ENCODE data around the gene GRID2.
"Not testable (repeated sequence)": the region's sequence is repeated elsewhere in the genome, so short reads cannot be mapped to it uniquely, and the experiment has no call there.

GRID2 gene

GRCh38 chr4:92303621-92304027 lies at the start of gene GRID2:
GRID2 (plus strand) TSS chr4:92303966.
- peak; percentile 88 for DNase-seq

DNA sequence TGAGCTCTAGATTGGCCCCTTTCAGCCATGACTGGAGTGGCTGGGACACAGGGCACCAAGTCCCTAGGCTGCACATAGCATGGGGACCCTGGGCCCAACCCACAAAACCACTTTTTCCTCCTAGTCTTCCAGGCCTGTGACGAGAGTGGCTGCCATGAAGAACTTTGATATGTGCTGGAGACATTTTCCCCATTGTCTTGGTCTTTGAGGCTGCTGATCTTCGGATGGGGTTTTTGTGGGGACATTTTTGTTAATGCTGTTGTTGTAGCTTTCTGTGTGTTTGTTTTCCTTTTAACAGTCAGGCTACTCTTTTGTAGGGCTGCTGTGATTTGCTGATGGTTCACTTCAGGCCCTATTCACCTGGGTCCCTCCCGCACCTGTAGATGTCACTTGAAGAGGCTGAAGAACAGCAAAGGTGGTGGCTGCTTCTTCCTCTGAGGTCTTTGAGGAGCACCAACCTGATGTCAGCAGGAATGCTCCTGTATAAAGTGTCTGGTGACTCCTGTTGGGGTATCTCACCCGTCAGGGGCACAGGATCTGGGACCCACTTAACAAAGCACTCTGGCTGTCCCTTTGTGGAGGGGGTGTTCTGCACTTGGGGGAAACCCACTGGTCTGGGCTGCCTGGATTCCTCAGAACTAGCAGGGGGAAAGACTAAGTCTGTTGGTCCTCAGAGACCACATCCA lies 49.6 kb upstream of the GRID2 start:
- no peak for DNase-seq

DNA sequence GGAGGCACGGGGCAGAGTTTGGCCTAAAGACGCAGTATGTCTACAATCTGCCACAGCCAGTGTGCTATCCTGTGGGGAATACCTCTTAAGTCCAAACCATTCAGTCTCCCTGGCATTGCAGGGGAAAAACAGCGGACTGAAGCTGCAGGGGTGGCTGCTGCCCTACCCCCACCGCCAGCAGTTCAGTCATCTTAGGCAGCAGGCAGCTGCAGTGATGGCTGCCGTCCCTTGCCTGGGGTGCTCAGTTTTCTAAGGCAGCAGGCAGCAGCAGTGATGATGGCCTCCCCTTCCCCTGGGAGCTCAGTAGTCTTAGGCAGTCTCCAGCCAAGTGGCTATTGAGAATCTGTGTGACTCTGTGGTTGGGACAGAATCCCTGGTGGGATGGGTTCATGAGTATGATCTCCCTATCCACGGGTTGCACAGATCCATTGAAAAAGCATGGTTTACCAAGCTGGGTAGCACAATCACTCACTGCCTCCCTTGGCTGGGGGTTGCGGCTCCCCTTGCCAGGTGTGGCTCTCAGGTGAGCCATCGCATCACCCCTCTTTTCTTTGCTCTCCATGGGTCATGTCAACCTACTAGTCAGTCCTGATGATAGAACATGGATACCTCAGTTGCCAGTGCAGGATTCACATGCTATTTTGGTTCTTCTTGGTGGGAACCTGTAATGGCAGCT lies 48.9 kb upstream of the GRID2 start:
- no peak for DNase-seq

GRCh38 chr4:92255920-92256244 lies 47.9 kb upstream of the GRID2 start:
- DNase-seq = no peak

GRCh38 chr4:92257931-92258857 lies 45.6 kb upstream of the GRID2 start:
- no peak for DNase-seq

- no peak for DNase-seq
Measured at GRCh38 chr4:92261256-92261655, 42.5 kb upstream of the GRID2 start.

DNA sequence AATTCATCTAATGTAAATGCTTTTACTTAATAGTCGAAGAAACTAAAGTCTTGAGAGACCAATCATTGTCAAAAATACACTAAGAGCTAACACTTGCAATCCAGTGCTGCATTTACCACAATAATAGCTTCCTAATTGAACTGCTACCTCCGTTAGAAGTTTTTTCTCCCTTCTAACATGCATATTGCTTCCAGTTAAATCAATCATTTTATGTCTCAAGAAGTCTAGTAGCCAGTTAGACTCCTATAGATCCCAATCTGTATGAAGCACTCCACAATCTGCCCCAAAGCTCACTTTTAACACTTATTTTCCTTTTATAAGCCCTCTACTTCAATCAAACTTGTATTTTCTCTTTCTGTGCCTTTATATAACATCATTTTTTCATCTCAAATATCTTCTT lies 41.4 kb upstream of the GRID2 start:
- no peak for DNase-seq

GRCh38 chr4:92263010-92263409 lies 40.8 kb upstream of the GRID2 start:
- no peak for DNase-seq

DNA sequence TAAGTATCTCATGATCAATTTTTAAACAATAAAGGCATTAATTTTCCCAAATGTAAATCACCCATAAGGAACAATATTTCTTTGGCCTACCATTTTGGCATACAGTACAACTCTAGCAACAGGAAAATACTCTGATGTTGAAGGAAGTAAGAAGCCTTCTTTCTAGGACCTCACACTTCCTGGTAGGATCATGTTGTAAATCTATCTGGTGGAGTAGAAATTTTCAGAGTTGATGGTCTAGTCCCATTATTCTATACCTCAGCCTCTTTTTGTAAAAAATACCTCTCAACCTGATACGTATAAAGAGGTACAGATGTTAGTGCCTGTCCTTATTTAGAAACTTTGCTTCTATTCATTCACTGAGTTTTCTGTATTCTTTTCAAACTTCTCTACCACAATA lies 40.2 kb upstream of the GRID2 start:
- DNase-seq = no peak

DNA sequence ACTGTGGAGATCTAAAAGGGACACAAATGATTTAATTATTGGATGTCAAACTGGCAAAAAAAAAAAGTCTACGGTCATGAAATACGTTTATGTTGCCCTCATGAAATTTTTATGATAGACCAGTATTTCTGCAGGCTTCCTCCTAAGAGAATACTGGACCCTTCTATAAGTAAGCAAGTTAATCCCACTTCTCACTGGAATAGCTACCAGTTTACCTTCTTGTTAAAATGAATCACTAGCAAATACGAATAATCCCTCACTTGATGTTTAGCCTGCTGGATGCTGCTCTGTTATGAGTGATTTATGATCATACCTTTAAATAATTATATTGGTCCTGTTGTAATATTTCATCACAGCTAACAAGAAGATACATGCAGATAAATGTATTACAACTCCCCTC lies 39.6 kb upstream of the GRID2 start:
- no peak for DNase-seq

GRCh38 chr4:92265021-92265420 lies 38.7 kb upstream of the GRID2 start:
- no peak for DNase-seq

DNA sequence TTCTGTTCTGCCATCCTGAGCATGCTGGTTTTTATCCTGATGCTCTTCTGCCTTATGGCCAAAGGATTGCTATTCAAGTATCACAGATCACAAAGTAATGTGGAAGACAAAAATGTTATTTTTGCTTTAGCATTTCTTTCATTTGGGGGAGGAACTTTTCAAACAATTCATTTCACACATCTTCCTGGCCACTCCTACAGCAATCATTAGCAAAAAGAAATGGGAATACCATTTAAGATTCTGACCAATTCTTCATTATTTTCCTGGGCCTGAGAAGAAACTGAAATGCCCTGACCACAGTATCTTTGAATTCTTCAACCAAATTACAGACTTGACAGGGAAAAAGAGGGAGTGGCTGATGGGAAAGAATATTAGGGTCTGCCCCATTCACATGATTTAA lies 38.0 kb upstream of the GRID2 start:
- DNase-seq = no peak

GRCh38 chr4:92266521-92266920 lies 37.2 kb upstream of the GRID2 start:
- no peak for DNase-seq

- no peak for DNase-seq
Measured at GRCh38 chr4:92268642-92269041, 35.1 kb upstream of the GRID2 start.

- peak; percentile 26 for DNase-seq
Measured at GRCh38 chr4:92270908-92271307, 32.9 kb upstream of the GRID2 start.

DNA sequence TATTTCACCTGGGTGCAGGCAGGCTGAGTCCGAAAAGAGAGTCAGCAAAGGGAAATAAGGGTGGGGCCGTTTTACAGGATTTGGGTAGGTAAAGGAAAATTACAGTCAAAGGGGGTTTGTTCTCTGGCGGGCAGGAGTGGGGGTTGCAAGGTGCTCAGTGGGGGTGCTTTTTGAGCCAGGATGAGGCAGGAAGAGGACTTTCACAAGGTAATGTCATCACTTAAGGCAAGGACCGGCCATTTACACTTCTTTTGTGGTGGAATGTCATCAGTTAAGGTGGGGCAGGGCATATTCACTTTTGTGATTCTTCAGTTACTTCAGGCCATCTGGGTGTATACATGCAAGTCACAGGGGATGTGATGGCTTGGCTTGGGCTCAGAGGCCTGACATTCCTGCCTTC lies 32.2 kb upstream of the GRID2 start:
- DNase-seq = not testable (repeated sequence)

GRCh38 chr4:92277057-92277881 lies 26.5 kb upstream of the GRID2 start:
- DNase-seq = not testable (repeated sequence)

- no peak for DNase-seq
Measured at GRCh38 chr4:92279296-92279695, 24.5 kb upstream of the GRID2 start.

- peak; percentile 38 for DNase-seq
Measured at GRCh38 chr4:92299152-92299551, 4.6 kb upstream of the GRID2 start.

DNA sequence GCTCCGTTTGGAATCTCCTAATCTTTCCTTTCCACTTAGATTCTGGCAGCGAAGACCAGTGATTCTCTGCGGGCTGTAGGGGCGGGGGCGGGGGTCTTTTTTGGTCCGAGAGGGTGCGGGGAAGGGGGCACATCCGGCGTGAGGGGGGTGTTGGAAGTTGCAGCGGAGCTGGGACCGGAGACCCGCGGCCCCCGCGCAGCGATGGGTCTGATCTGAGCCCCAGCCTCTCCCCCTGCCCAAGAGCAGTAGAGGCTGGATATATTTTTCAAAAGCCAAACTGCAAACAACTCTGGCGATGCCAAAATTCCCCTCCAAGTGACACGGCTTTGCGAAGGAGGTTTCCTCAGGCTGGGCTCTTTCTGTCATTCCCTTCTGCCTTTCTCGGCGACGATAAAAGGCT lies 355 bp downstream of the GRID2 start:
- peak; percentile 63 for DNase-seq

- peak; percentile 75 for DNase-seq
Measured at GRCh38 chr4:92304606-92305005, 840 bp downstream of the GRID2 start.

DNA sequence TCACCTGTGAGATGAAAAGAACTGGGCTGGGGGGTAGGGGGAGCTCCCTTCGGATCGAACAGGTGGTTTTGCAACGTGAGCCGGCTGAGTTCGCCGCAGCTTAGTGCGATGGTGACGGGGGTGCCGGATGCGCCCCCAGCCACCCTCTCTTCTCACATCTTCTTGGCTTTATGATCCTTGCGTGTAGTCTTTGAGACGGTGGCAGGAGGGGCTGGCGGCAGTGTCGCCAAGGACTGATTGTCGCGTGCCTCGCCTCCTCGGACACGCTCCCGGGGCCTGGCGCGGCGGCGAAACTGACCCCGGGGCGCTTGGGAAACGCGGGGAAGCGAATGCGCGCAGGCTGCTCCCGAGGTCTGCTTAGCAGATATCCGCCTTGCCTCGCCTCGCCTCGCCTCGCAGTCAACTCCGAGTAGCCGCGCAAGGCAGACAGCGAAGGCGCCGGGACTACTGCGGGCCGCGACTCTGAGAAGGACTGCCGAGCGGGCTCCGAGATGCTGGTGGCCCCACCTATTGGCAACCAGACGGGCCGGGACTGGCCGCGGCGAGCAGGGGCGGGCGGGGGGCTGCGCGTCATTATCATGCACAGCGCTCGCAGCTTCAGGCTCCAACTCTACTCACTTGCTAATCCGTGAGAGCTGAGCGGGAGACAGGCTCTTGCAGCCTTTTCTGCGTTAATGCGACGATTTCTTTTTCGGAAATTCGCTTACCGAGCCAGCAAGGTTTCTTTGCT lies 1.5 kb downstream of the GRID2 start:
- peak; percentile 89 for DNase-seq

Data from NCI-H69 (cell line).